ENCODE measurements around the gene VPS26B. TPM values are rescaled to one million over a fixed set of nuclear protein-coding genes. Genes with fewer than 3 reads are reported as not detected.
A peak's percentile ranks its signal among the peaks of the same experiment; 100 is the strongest.

The VPS26B gene
- total and polyA plus RNA-seq, 7 donors: 12.2 to 34.8 (median 21.7) TPM

- DNase-seq: no peak
- TF ChIP-seq, protein P1, sequence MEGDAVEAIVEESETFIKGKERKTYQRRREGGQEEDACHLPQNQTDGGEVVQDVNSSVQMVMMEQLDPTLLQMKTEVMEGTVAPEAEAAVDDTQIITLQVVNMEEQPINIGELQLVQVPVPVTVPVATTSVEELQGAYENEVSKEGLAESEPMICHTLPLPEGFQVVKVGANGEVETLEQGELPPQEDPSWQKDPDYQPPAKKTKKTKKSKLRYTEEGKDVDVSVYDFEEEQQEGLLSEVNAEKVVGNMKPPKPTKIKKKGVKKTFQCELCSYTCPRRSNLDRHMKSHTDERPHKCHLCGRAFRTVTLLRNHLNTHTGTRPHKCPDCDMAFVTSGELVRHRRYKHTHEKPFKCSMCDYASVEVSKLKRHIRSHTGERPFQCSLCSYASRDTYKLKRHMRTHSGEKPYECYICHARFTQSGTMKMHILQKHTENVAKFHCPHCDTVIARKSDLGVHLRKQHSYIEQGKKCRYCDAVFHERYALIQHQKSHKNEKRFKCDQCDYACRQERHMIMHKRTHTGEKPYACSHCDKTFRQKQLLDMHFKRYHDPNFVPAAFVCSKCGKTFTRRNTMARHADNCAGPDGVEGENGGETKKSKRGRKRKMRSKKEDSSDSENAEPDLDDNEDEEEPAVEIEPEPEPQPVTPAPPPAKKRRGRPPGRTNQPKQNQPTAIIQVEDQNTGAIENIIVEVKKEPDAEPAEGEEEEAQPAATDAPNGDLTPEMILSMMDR (IDR thresholded peaks at IDR 0.05): no peak
These were observed 18.3 kb upstream of the VPS26B start for GRCh38 chr11:134206185-134206584.

DNA sequence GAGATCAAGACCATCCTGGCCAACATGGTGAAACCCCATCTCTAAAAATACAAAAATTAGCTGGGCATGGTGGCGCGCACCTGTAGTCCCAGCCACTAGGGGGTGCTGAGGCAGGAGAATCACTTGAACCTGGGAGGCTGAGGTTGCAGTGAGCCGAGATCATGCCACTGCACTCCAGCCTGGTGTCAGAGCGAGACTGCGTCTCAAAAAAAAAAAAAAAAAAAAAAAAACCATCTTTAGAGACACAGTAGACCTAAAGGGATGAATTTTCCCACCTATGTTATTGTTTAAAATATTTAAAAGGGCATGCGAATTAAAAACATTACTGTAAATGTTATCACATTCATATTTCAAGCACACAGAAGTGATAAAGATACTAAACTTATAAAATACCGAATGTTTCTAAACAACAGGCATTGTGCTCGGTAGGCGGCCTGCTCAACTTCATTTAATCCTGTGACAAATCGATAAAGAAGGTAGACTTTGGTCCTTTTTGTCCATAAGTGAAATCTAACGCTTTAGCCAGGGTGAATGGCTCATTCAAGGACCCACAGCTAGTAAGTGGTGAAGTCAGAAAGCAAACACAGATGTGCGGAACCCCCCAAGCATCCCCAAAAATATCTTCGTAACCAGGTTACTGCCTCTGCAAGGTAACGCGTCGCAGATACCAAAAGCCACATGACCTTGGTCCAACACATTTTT lies 16.8 kb upstream of the VPS26B start:
- TF ChIP-seq, protein P1 (IDR thresholded peaks at IDR 0.05): peak; percentile 52
- WGBS, 3 donors: 88 to 92% (median 89%) methylated on average over 16 of the region's 16 CpGs
- H3K4me3 ChIP-seq: no peak overlapping the region
- intact Hi-C loops (cut with DNase I): no loop called here
- H3K27me3 ChIP-seq (ENCODE audit: insufficient read depth in 3 of 3, low read length in 2 of 3): no peaks in the 10 kb centered on the region
- no peaks in the 10 kb centered on the region for H3K4me1 ChIP-seq
- no peak overlapping the region for H3K27ac ChIP-seq
- ATAC-seq (no peak), DNase-seq (peak; percentile 29 to 58)
- peaks cover 0 to 65% of the 10 kb centered on the region in 2 donors for H3K36me3 ChIP-seq (ENCODE audit: insufficient read depth in 1 of 2, low read depth in 1 of 2)
- no peaks in the 10 kb centered on the region for H3K9me3 ChIP-seq

More at GRCh38 chr11:134206185-134206584, 18.3 kb upstream of the VPS26B start:
- intact Hi-C loops (cut with DNase I): no loop called here
- no peaks in the 10 kb centered on the region for H3K9me3 ChIP-seq
- H3K4me3 ChIP-seq: no peak overlapping the region
- no peak for ATAC-seq
- H3K36me3 ChIP-seq (ENCODE audit: insufficient read depth in 1 of 2, low read depth in 1 of 2): peaks cover 0 to 80% of the 10 kb centered on the region in 2 donors
- WGBS, 3 donors: 95 to 99% (median 96%) methylated on average over 5 of the region's 5 CpGs
- no peaks in the 10 kb centered on the region for H3K27me3 ChIP-seq (ENCODE audit: insufficient read depth in 3 of 3, low read length in 2 of 3)
- no peaks in the 10 kb centered on the region for H3K4me1 ChIP-seq
- no peak overlapping the region for H3K27ac ChIP-seq

DNA sequence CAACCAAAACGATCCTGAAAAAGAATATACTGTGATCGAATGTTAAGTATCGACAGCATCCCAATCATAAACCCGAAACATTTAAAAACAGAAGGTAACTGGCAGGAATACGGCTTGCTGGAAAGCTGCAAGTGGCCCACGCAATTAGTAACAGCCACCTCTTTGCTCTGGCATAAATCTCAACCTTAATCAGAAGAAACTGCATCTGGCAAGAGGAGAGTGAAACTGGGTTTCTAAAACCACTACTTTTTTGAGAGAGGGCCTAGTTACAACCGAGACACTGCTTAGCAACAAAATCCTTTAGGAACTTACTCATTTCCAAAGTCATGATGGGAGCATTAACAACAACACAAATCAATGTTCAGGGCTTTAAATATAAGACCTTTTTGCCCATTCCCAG lies 8.6 kb upstream of the VPS26B start:
- H3K4me3 ChIP-seq: no peak overlapping the region
- no peaks in the 10 kb centered on the region for H3K4me1 ChIP-seq
- H3K36me3 ChIP-seq (ENCODE audit: insufficient read depth in 1 of 2, low read depth in 1 of 2): peaks cover 0 to 51% of the 10 kb centered on the region in 2 donors
- no peaks in the 10 kb centered on the region for H3K9me3 ChIP-seq
- no peak overlapping the region for H3K27ac ChIP-seq
- ATAC-seq (no peak), DNase-seq (no peak)
- TF ChIP-seq, protein P1 (IDR thresholded peaks at IDR 0.05): no peak
- intact Hi-C loops (cut with DNase I): no loop called here
- H3K27me3 ChIP-seq (ENCODE audit: insufficient read depth in 3 of 3, low read length in 2 of 3): no peaks in the 10 kb centered on the region
- WGBS, 3 donors: 88 to 89% (median 89%) methylated on average over 7 of the region's 7 CpGs

DNA sequence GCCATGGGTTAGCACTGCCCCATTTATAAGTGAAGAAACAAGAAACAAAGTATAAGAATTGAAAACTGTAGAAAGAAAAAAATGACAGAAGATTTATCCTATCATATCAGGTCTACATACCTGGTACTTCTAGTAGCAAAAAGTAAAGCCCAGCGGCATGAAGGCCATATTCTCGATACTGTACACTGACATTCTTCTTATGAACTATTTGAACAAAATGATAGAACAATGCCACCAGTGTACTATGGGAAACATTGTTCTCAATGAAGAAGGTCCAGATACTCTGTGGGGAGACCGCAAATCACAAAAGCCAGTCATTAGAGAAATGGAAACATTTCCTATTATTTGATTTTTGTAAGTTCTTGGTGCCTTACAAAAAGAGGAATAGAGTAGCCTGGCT lies 7.7 kb upstream of the VPS26B start:
- TF ChIP-seq, protein P1 (IDR thresholded peaks at IDR 0.05): no peak
- Histone ChIP-seq H3K27me3 (ENCODE audit: insufficient read depth in 3 of 3, low read length in 2 of 3) (no peaks in the 10 kb centered on the region), H3K36me3 (ENCODE audit: insufficient read depth in 1 of 2, low read depth in 1 of 2) (peaks cover 0 to 53% of the 10 kb centered on the region in 2 donors), H3K4me1 (no peaks in the 10 kb centered on the region), H3K9me3 (no peaks in the 10 kb centered on the region), H3K27ac (no peak overlapping the region), H3K4me3 (no peak overlapping the region)
- DNase-seq (no peak), ATAC-seq (no peak)
- 94 to 100% (median 94%) methylated on average over 3 of the region's 3 CpGs for WGBS, 3 donors
- intact Hi-C loops (cut with DNase I): no loop called here

DNA sequence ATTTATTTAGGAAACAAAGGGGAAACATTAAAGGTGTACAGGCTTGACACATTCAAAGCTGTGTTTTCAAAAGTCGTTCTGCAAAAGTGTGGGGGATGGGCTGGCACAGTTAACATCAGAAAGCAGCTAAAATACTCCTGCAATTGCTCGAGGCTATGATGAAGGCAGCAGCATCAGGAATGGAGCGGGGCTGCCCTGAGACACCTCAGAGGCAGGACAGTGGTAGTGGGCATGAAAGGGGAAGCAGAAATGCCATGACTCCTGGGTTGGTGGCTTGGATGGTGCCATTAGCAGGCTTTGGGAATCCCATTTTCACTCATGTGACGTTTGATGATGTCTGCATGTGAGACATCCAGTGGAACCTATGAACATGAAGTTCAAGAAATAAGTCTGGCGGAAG lies 1.4 kb upstream of the VPS26B start:
- DNase-seq: no peak
- Histone ChIP-seq H3K36me3 (ENCODE audit: insufficient read depth in 1 of 2, low read depth in 1 of 2) (peaks cover 0 to 38% of the 10 kb centered on the region in 2 donors), H3K4me1 (peaks cover 24% of the 10 kb centered on the region), H3K4me3 (peak overlapping the region; percentile 88), H3K27ac (peak overlapping the region; percentile 97), H3K9me3 (no peaks in the 10 kb centered on the region), H3K27me3 (ENCODE audit: insufficient read depth in 3 of 3, low read length in 2 of 3) (no peaks in the 10 kb centered on the region)
- intact Hi-C loops (cut with DNase I): no loop called here
- TF ChIP-seq, protein P1 (IDR thresholded peaks at IDR 0.05): no peak
- 7 to 9% (median 9%) methylated on average over 5 of the region's 5 CpGs for WGBS, 3 donors
- ATAC-seq: no peak
